Activated T-cell treated with anti-CD3 and anti-CD28 coated beads for 24 hours (primary cell): ENCODE results near the gene PCDHGA3.
"Not testable (repeated sequence)": the region's sequence is repeated elsewhere in the genome, so short reads cannot be mapped to it uniquely, and the experiment has no call there.

ENCODE experiments used
- DNase-seq: peaks from one replicate; pipeline ENCODE4 v3.0.0-alpha.2; 2020; ENCODE audit warnings: low read depth

Gene PCDHGA3

GRCh38 chr5:141383345-141383744, 39.7 kb downstream of the PCDHGA3 start:
- DNase-seq: no peak

GRCh38 chr5:141384471-141385267, 41.0 kb downstream of the PCDHGA3 start:
- DNase-seq: no peak

GRCh38 chr5:141387557-141388311, 44.1 kb downstream of the PCDHGA3 start, which contains the start of gene PCDHGB4:
PCDHGB4 (plus strand) TSS chr5:141387698; CDS start chr5:141387885, 187 bp downstream.
- DNase-seq: not testable (repeated sequence)

- no peak for DNase-seq
Observed at GRCh38 chr5:141388661-141389060, 45.0 kb downstream of the PCDHGA3 start.

- no peak for DNase-seq
Observed at GRCh38 chr5:141389153-141390042, 45.8 kb downstream of the PCDHGA3 start.

GRCh38 chr5:141392429-141393198, 49.0 kb downstream of the PCDHGA3 start, which contains the start of gene PCDHGA8:
PCDHGA8 (plus strand) TSS chr5:141392633; CDS start chr5:141392814, 181 bp downstream.
- DNase-seq: no peak

GRCh38 chr5:141393267-141393666, 49.6 kb downstream of the PCDHGA3 start:
- no peak for DNase-seq

- not testable (repeated sequence) for DNase-seq
Observed at GRCh38 chr5:141394401-141395187, 51.0 kb downstream of the PCDHGA3 start.
